ENCODE measurements around the gene FUT8.
A peak's percentile ranks its signal among the peaks of the same experiment; 100 is the strongest.

FUT8 gene

GRCh38 chr14:65412032-65412846 lies at the start of gene FUT8:
Gene FUT8 (plus strand): TSS chr14:65412730. CDS start chr14:65561564, 148,834 bp downstream.
- Histone ChIP-seq H3K27me3 (ENCODE audit: low read depth, low read length) (no peaks in the 10 kb centered on the region), H3K4me3 (ENCODE audit: low read depth in 1 of 2, low read length in 2 of 2) (peak within 1 kb of the TSS; percentile 89 to 99), H3K9me3 (ENCODE audit: control insufficient read depth in 1 of 2, low read length in 2 of 2) (no peaks in the 10 kb centered on the region), H3K4me1 (ENCODE audit: control insufficient read depth in 1 of 2, insufficient read depth in 2 of 2, low read length in 2 of 2) (peaks cover 0 to 3% of the 10 kb centered on the region in 2 donors), H3K36me3 (ENCODE audit: control insufficient read depth in 1 of 2, insufficient read depth in 2 of 2, low read length in 2 of 2) (no peaks in the 10 kb centered on the region), H3K27ac (ENCODE audit: low read length) (peak within 1 kb of the TSS; percentile 88)

- Histone ChIP-seq H3K9me3 (ENCODE audit: control insufficient read depth in 1 of 2, low read length in 2 of 2) (no peaks in the 10 kb centered on the region), H3K36me3 (ENCODE audit: control insufficient read depth in 1 of 2, insufficient read depth in 2 of 2, low read length in 2 of 2) (no peaks in the 10 kb centered on the region), H3K27ac (ENCODE audit: low read length) (no peak overlapping the region), H3K4me3 (ENCODE audit: low read depth in 1 of 2, low read length in 2 of 2) (no peak overlapping the region), H3K4me1 (ENCODE audit: control insufficient read depth in 1 of 2, insufficient read depth in 2 of 2, low read length in 2 of 2) (no peaks in the 10 kb centered on the region), H3K27me3 (ENCODE audit: low read depth, low read length) (no peaks in the 10 kb centered on the region)
These were observed 45.5 kb upstream of the FUT8 start for GRCh38 chr14:65366802-65367565.

- Histone ChIP-seq H3K9me3 (ENCODE audit: control insufficient read depth in 1 of 2, low read length in 2 of 2) (no peaks in the 10 kb centered on the region), H3K4me1 (ENCODE audit: control insufficient read depth in 1 of 2, insufficient read depth in 2 of 2, low read length in 2 of 2) (no peaks in the 10 kb centered on the region), H3K4me3 (ENCODE audit: low read depth in 1 of 2, low read length in 2 of 2) (no peak overlapping the region), H3K36me3 (ENCODE audit: control insufficient read depth in 1 of 2, insufficient read depth in 2 of 2, low read length in 2 of 2) (no peaks in the 10 kb centered on the region), H3K27ac (ENCODE audit: low read length) (no peak overlapping the region), H3K27me3 (ENCODE audit: low read depth, low read length) (no peaks in the 10 kb centered on the region)
These were observed 43.0 kb upstream of the FUT8 start for GRCh38 chr14:65369560-65369959.

GRCh38 chr14:65370801-65371248 lies 41.7 kb upstream of the FUT8 start:
- no peaks in the 10 kb centered on the region for H3K4me1 ChIP-seq (ENCODE audit: control insufficient read depth in 1 of 2, insufficient read depth in 2 of 2, low read length in 2 of 2)
- no peaks in the 10 kb centered on the region for H3K36me3 ChIP-seq (ENCODE audit: control insufficient read depth in 1 of 2, insufficient read depth in 2 of 2, low read length in 2 of 2)
- no peak overlapping the region for H3K4me3 ChIP-seq (ENCODE audit: low read depth in 1 of 2, low read length in 2 of 2)
- H3K27ac ChIP-seq (ENCODE audit: low read length), result no peak overlapping the region
- H3K27me3 ChIP-seq (ENCODE audit: low read depth, low read length), result no peaks in the 10 kb centered on the region
- H3K9me3 ChIP-seq (ENCODE audit: control insufficient read depth in 1 of 2, low read length in 2 of 2), result no peaks in the 10 kb centered on the region

- Histone ChIP-seq H3K27me3 (ENCODE audit: low read depth, low read length) (no peaks in the 10 kb centered on the region), H3K27ac (ENCODE audit: low read length) (no peak overlapping the region), H3K4me1 (ENCODE audit: control insufficient read depth in 1 of 2, insufficient read depth in 2 of 2, low read length in 2 of 2) (no peaks in the 10 kb centered on the region), H3K36me3 (ENCODE audit: control insufficient read depth in 1 of 2, insufficient read depth in 2 of 2, low read length in 2 of 2) (no peaks in the 10 kb centered on the region), H3K4me3 (ENCODE audit: low read depth in 1 of 2, low read length in 2 of 2) (no peak overlapping the region), H3K9me3 (ENCODE audit: control insufficient read depth in 1 of 2, low read length in 2 of 2) (no peaks in the 10 kb centered on the region)
These were observed 40.7 kb upstream of the FUT8 start for GRCh38 chr14:65371784-65372183.

- no peak overlapping the region for H3K4me3 ChIP-seq (ENCODE audit: low read depth in 1 of 2, low read length in 2 of 2)
- no peak overlapping the region for H3K27ac ChIP-seq (ENCODE audit: low read length)
- H3K4me1 ChIP-seq (ENCODE audit: control insufficient read depth in 1 of 2, insufficient read depth in 2 of 2, low read length in 2 of 2), result no peaks in the 10 kb centered on the region
- no peaks in the 10 kb centered on the region for H3K36me3 ChIP-seq (ENCODE audit: control insufficient read depth in 1 of 2, insufficient read depth in 2 of 2, low read length in 2 of 2)
- no peaks in the 10 kb centered on the region for H3K27me3 ChIP-seq (ENCODE audit: low read depth, low read length)
- no peaks in the 10 kb centered on the region for H3K9me3 ChIP-seq (ENCODE audit: control insufficient read depth in 1 of 2, low read length in 2 of 2)
These were observed 39.4 kb upstream of the FUT8 start for GRCh38 chr14:65373016-65373670.

- no peaks in the 10 kb centered on the region for H3K27me3 ChIP-seq (ENCODE audit: low read depth, low read length)
- H3K27ac ChIP-seq (ENCODE audit: low read length), result no peak overlapping the region
- no peaks in the 10 kb centered on the region for H3K36me3 ChIP-seq (ENCODE audit: control insufficient read depth in 1 of 2, insufficient read depth in 2 of 2, low read length in 2 of 2)
- H3K4me3 ChIP-seq (ENCODE audit: low read depth in 1 of 2, low read length in 2 of 2), result no peak overlapping the region
- no peaks in the 10 kb centered on the region for H3K9me3 ChIP-seq (ENCODE audit: control insufficient read depth in 1 of 2, low read length in 2 of 2)
- H3K4me1 ChIP-seq (ENCODE audit: control insufficient read depth in 1 of 2, insufficient read depth in 2 of 2, low read length in 2 of 2), result no peaks in the 10 kb centered on the region
These were observed 38.9 kb upstream of the FUT8 start for GRCh38 chr14:65373671-65374039.

- no peak overlapping the region for H3K27ac ChIP-seq (ENCODE audit: low read length)
- H3K9me3 ChIP-seq (ENCODE audit: control insufficient read depth in 1 of 2, low read length in 2 of 2), result no peaks in the 10 kb centered on the region
- no peaks in the 10 kb centered on the region for H3K27me3 ChIP-seq (ENCODE audit: low read depth, low read length)
These were observed 35.0 kb upstream of the FUT8 start for GRCh38 chr14:65377576-65377975.

GRCh38 chr14:65382586-65382985 lies 29.9 kb upstream of the FUT8 start:
- Histone ChIP-seq H3K4me3 (ENCODE audit: low read depth in 1 of 2, low read length in 2 of 2) (no peak overlapping the region), H3K4me1 (ENCODE audit: control insufficient read depth in 1 of 2, insufficient read depth in 2 of 2, low read length in 2 of 2) (no peaks in the 10 kb centered on the region), H3K9me3 (ENCODE audit: control insufficient read depth in 1 of 2, low read length in 2 of 2) (no peaks in the 10 kb centered on the region), H3K27ac (ENCODE audit: low read length) (no peak overlapping the region), H3K36me3 (ENCODE audit: control insufficient read depth in 1 of 2, insufficient read depth in 2 of 2, low read length in 2 of 2) (no peaks in the 10 kb centered on the region), H3K27me3 (ENCODE audit: low read depth, low read length) (no peaks in the 10 kb centered on the region)

More at GRCh38 chr14:65377576-65377975, 35.0 kb upstream of the FUT8 start:
- Histone ChIP-seq H3K4me1 (ENCODE audit: control insufficient read depth in 1 of 2, insufficient read depth in 2 of 2, low read length in 2 of 2) (no peaks in the 10 kb centered on the region), H3K4me3 (ENCODE audit: low read depth in 1 of 2, low read length in 2 of 2) (no peak overlapping the region), H3K36me3 (ENCODE audit: control insufficient read depth in 1 of 2, insufficient read depth in 2 of 2, low read length in 2 of 2) (no peaks in the 10 kb centered on the region)

- Histone ChIP-seq H3K36me3 (ENCODE audit: control insufficient read depth in 1 of 2, insufficient read depth in 2 of 2, low read length in 2 of 2) (no peaks in the 10 kb centered on the region), H3K27me3 (ENCODE audit: low read depth, low read length) (no peaks in the 10 kb centered on the region), H3K27ac (ENCODE audit: low read length) (no peak overlapping the region), H3K9me3 (ENCODE audit: control insufficient read depth in 1 of 2, low read length in 2 of 2) (no peaks in the 10 kb centered on the region), H3K4me1 (ENCODE audit: control insufficient read depth in 1 of 2, insufficient read depth in 2 of 2, low read length in 2 of 2) (no peaks in the 10 kb centered on the region), H3K4me3 (ENCODE audit: low read depth in 1 of 2, low read length in 2 of 2) (no peak overlapping the region)
These were observed 25.4 kb upstream of the FUT8 start for GRCh38 chr14:65387171-65387570.

- no peaks in the 10 kb centered on the region for H3K36me3 ChIP-seq (ENCODE audit: control insufficient read depth in 1 of 2, insufficient read depth in 2 of 2, low read length in 2 of 2)
- no peaks in the 10 kb centered on the region for H3K9me3 ChIP-seq (ENCODE audit: control insufficient read depth in 1 of 2, low read length in 2 of 2)
- no peak overlapping the region for H3K27ac ChIP-seq (ENCODE audit: low read length)
- no peaks in the 10 kb centered on the region for H3K4me1 ChIP-seq (ENCODE audit: control insufficient read depth in 1 of 2, insufficient read depth in 2 of 2, low read length in 2 of 2)
- H3K27me3 ChIP-seq (ENCODE audit: low read depth, low read length), result no peaks in the 10 kb centered on the region
- no peak overlapping the region for H3K4me3 ChIP-seq (ENCODE audit: low read depth in 1 of 2, low read length in 2 of 2)
These were observed 24.9 kb upstream of the FUT8 start for GRCh38 chr14:65387628-65388027.

Measured in muscle layer of duodenum (tissue), 2 donors.